Brain microvascular endothelial cell (primary cell): Measurements from ENCODE around the gene PSENEN.

Experiments
- DNase-seq: peaks from one replicate; pipeline ENCODE4 v3.0.0-alpha.2; 2020
- H3K27ac ChIP-seq: fragments of 250-450 bp; sonication (Bioruptor Pico); 2 replicates; pipeline ENCODE4 v1.5.1; 2020; ENCODE audit warnings: mild to moderate bottlenecking, moderate library complexity
- H3K27me3 ChIP-seq: fragments of 250-450 bp; sonication (Bioruptor Pico); replicated peaks from 2 replicates; pipeline ENCODE4 v1.5.1; 2020; ENCODE audit warnings: mild to moderate bottlenecking
- H3K36me3 ChIP-seq: fragments of 250-450 bp; sonication (Bioruptor Pico); replicated peaks from 2 replicates; pipeline ENCODE4 v1.5.1; 2020; ENCODE audit warnings: mild to moderate bottlenecking
- H3K4me3 ChIP-seq: 2 replicates; pipeline ENCODE4 v1.5.1; 2011; ENCODE audit warnings: low read depth, mild to moderate bottlenecking, control low read depth, low read length, moderate library complexity
- in situ Hi-C: cut with HindIII; loops from 2 replicates; pipeline ENCODE4 v1.10.0; 2017; ENCODE audit warnings: low sequenced_read_pairs, low pct_ligation_motif_present
- TF ChIP-seq, protein P1 (sequence below): IDR thresholded peaks from 2 replicates; pipeline ENCODE4 v1.5.1; 2011; ENCODE audit warnings: low read depth, mild to moderate bottlenecking, moderate library complexity, low read length, control low read depth, inconsistent platforms; ENCODE audit errors: missing control alignments

Gene PSENEN

DNA sequence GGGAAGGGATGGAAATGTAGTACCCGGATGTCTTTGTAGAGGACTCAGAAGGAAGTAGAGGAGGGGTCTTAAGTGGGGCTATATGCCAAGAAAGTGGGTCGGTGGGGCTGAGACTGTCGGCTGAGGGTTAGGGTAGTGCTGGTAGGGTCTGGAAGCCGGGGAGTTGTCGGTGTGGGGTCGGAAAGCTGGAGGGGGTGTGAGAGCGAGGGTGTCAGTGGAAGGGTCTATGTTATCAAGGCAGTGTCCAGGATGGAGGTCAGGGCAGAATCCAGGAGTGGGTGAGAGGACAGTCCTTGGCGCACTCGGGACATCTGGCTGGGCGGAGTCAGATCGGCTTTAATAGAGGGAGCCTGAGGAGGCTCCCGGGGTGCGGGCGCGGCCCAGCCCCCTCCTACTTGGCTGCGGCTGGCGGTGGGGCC is 9.7 kb downstream of the PSENEN start:
- no peak for DNase-seq
- in situ Hi-C loops, result no loop called here
- Histone ChIP-seq H3K27ac (peak overlapping the region; percentile 88), H3K4me3 (peak overlapping the region; percentile 98), H3K36me3 (peaks cover 21% of the 10 kb centered on the region), H3K27me3 (no peaks in the 10 kb centered on the region)
- TF ChIP-seq, protein P1, sequence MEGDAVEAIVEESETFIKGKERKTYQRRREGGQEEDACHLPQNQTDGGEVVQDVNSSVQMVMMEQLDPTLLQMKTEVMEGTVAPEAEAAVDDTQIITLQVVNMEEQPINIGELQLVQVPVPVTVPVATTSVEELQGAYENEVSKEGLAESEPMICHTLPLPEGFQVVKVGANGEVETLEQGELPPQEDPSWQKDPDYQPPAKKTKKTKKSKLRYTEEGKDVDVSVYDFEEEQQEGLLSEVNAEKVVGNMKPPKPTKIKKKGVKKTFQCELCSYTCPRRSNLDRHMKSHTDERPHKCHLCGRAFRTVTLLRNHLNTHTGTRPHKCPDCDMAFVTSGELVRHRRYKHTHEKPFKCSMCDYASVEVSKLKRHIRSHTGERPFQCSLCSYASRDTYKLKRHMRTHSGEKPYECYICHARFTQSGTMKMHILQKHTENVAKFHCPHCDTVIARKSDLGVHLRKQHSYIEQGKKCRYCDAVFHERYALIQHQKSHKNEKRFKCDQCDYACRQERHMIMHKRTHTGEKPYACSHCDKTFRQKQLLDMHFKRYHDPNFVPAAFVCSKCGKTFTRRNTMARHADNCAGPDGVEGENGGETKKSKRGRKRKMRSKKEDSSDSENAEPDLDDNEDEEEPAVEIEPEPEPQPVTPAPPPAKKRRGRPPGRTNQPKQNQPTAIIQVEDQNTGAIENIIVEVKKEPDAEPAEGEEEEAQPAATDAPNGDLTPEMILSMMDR, result no peak

DNA sequence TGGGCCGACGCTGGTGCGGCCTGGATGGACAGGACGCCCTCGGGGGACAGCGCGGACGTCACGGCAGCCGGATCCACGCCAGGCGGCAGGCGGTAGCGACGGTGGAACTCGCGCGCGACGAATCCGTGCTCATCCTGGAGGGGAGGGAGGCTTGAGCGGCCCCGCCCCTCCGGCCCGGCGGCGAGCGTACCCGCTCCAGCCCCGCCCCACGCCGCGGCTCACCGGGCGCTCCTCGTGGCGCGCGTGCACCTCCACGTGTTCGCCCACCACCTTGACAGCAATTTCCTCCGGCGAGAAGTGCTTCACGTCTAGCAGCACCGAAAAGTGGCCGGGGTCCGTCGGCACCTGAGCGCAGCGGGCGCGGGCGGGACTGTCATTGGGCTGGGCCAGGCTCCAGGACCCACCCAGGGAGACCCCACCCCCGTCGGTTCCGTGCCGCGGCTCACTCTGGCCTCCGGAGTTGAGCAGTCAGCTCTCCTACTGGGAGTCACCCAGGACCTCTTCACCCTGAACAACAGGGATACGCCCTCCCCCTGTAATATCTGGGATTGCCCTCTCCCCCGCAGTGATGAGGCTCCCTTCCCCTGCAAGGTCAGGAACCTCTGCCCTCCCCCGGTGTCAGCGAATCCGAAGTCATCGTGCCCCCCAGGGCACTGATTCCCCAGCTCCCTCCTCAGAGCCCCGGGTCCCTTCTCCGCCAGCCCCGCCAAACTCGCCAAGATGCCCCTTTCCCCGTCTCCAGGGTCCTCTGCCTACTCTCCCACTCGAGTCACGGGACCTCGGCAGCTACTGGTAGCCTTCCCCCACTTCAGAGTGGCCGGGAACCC is 10.3 kb downstream of the PSENEN start:
- DNase-seq, result peak; percentile 26
- TF ChIP-seq, protein P1, result no peak
- Histone ChIP-seq H3K4me3 (peak overlapping the region; percentile 98), H3K36me3 (peaks cover 24% of the 10 kb centered on the region), H3K27me3 (no peaks in the 10 kb centered on the region), H3K27ac (peak overlapping the region; percentile 88)
- in situ Hi-C loops, result no loop called here

DNA sequence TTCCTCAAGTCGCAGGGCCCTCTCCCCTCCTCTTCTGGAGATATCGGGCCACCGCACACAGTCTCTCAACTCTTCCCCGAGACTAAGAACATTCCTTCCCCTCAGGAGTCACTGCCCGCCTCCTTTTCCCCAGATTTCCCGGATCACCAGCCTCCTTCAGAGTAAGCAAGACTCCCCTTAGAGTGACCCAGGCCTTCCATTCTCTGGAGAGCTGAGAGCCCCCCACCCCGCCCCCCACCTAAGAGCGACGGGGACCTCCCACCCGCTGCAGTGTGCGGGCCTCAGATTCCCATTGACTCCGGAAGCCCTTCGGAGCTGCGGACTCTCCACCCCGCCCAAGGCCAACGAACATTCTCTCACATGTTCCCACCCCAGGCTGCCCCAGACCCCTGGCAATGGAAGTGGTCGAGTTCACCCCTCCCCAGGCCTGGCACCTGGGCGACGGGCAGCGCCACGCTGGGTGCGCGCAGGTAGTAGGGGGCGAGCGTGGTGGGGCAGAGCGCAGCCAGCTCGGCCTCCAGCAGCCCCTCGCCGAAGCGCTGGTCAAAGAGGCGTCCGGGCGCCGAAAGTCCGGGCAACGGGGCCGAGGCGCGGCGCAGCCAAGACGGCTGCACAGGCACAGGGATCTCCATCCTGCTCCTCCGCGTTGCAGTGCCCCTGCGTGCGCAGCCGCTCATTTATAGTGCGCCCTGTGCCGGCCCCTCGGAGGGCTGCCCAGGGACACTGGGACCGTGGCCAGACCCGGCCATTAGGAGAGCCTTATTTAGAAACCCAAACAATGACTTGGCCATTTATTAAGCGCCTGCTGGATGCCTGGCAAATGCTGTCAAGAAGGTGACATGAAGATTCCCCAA is 11.2 kb downstream of the PSENEN start, which contains the start of gene HSPB6:
Gene HSPB6, minus strand, starts transcription at position 653 of the 854 bp plus-strand sequence. Its CDS starts 21 bp downstream, at position 632.
- peak within 1 kb of the TSS; percentile 88 for H3K27ac ChIP-seq
- H3K36me3 ChIP-seq, result peaks cover 26% of the 10 kb centered on the region
- in situ Hi-C loops, result no loop called here
- peak; percentile 29 for DNase-seq
- peak within 1 kb of the TSS; percentile 98 for H3K4me3 ChIP-seq
- no peaks in the 10 kb centered on the region for H3K27me3 ChIP-seq
- TF ChIP-seq, protein P1, result no peak

DNA sequence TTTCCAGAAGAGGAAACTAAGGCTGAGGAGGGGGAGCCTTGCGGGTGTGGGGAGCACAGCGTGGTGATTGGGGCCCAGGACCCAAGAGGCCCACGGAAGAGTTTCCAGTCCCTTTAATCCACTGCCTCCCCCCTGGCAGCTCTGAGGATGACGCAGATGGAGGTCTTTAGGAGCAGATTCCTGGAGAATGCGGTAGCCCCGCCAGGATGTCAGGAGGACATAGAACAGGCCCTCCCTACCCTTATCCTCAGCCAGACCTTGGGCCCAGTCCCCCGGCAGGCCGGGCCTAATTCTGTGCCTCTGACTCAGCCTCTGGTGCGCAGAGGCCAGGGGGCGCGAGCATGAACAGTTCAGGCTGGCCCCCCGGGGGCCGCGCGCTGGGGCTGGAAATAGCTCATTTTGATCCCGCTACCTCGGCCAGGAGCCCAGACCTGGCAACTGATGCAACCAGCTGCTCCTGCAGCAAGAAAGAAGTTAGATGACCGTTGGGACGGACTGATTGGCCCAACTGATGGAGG is 11.8 kb downstream of the PSENEN start:
- Histone ChIP-seq H3K4me3 (peak overlapping the region; percentile 98), H3K36me3 (peaks cover 27% of the 10 kb centered on the region), H3K27ac (peak overlapping the region; percentile 88), H3K27me3 (no peaks in the 10 kb centered on the region)
- TF ChIP-seq, protein P1, result no peak
- DNase-seq, result peak; percentile 93
- in situ Hi-C loops, result no loop called here

DNA sequence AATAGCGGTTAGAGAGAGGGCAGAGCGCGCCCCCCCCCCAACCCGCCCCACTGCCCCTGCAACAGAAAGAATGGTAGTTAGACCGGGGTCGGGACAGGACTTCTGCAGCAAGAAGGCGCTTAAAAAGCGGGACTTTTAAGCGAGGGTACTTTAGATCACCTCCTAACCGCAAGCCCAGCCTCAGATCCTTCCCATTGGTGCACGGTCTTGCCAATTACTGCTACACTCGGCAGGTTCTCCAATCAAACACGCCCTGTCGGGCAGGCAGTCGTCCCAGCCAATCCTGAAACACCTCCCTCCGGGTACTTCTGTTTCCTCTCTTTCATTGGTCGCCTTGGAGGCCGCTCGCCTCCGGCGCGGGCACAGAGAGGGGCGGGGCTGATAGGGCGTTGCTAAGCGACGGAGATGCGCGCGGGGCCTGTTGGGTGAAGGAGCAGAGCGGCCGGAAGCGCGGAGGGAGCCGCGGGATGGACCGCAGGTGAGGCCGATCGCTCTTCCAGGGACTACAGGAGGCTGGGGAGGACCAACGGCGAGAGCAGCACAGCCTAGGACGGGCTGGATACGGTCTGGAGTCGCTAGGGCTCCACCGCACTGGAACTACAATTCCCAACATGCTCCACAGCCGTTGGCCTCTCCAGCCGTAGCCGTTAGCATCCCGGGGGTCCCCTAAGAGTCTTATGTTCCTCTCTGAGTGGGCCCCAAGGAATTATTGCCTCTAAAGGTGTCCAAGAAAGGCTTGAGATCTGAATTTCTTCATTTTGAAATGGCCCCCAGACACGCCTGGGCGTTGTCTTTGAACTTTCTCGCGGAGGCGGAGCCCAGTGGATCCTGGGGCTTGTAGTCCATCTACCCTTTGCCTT is 12.5 kb downstream of the PSENEN start, which contains the start of gene PROSER3:
Gene PROSER3, plus strand, starts transcription at position 428 of the 860 bp plus-strand sequence. Its CDS starts 40 bp downstream, at position 468.
- Histone ChIP-seq H3K4me3 (peak within 1 kb of the TSS; percentile 98), H3K27ac (peak within 1 kb of the TSS; percentile 88), H3K36me3 (peaks cover 21% of the 10 kb centered on the region), H3K27me3 (no peaks in the 10 kb centered on the region)
- in situ Hi-C loops, result no loop called here
- DNase-seq, result peak; percentile 100
- TF ChIP-seq, protein P1, result no peak
